GM18499 (cell line): ENCODE results near the gene SSBP2.
"Not testable (repeated sequence)": the region's sequence is repeated elsewhere in the genome, so short reads cannot be mapped to it uniquely, and the experiment has no call there.

Experiments
- ATAC-seq: cut with Tn5 transposase; IDR thresholded peaks from one replicate; pipeline ENCODE4 v1.9.1; 2021; ENCODE audit warnings: moderate number of reproducible peaks; ENCODE audit not compliant: insufficient read depth, unreplicated experiment

The SSBP2 gene

GRCh38 chr5:81747030-81747429, 3.9 kb downstream of the SSBP2 start:
- ATAC-seq: no peak

GRCh38 chr5:81740758-81741157, 10.1 kb downstream of the SSBP2 start:
- no peak for ATAC-seq

- ATAC-seq: no peak
These were observed 11.6 kb downstream of the SSBP2 start for GRCh38 chr5:81739291-81739690.

- no peak for ATAC-seq
These were observed 21.6 kb downstream of the SSBP2 start for GRCh38 chr5:81729276-81729675.

GRCh38 chr5:81728301-81728700, 22.6 kb downstream of the SSBP2 start:
- no peak for ATAC-seq

GRCh38 chr5:81726297-81726696, 24.6 kb downstream of the SSBP2 start:
- ATAC-seq: no peak

GRCh38 chr5:81724571-81724970, 26.3 kb downstream of the SSBP2 start:
- ATAC-seq: no peak

- ATAC-seq: no peak
These were observed 26.8 kb downstream of the SSBP2 start for GRCh38 chr5:81724108-81724507.

- ATAC-seq: no peak
These were observed 29.8 kb downstream of the SSBP2 start for GRCh38 chr5:81721049-81721448.

- no peak for ATAC-seq
These were observed 31.1 kb downstream of the SSBP2 start for GRCh38 chr5:81719743-81720345.

- no peak for ATAC-seq
These were observed 32.6 kb downstream of the SSBP2 start for GRCh38 chr5:81718300-81718699.

- ATAC-seq: no peak
These were observed 33.0 kb downstream of the SSBP2 start for GRCh38 chr5:81717860-81718259.

- ATAC-seq: no peak
These were observed 33.7 kb downstream of the SSBP2 start for GRCh38 chr5:81717226-81717625.

- ATAC-seq: not testable (repeated sequence)
These were observed 36.8 kb downstream of the SSBP2 start for GRCh38 chr5:81714076-81714475.

GRCh38 chr5:81708889-81709288, 42.0 kb downstream of the SSBP2 start:
- ATAC-seq: no peak

- no peak for ATAC-seq
These were observed 47.1 kb downstream of the SSBP2 start for GRCh38 chr5:81703840-81704239.

GRCh38 chr5:81700166-81700565, 50.7 kb downstream of the SSBP2 start:
- no peak for ATAC-seq

- ATAC-seq: no peak
These were observed 52.1 kb downstream of the SSBP2 start for GRCh38 chr5:81698813-81699212.

GRCh38 chr5:81696418-81697397, 54.2 kb downstream of the SSBP2 start:
- ATAC-seq: no peak

GRCh38 chr5:81694726-81695125, 56.2 kb downstream of the SSBP2 start:
- no peak for ATAC-seq

GRCh38 chr5:81688215-81688614, 62.7 kb downstream of the SSBP2 start:
- no peak for ATAC-seq

- no peak for ATAC-seq
These were observed 63.6 kb downstream of the SSBP2 start for GRCh38 chr5:81687292-81687691.
